DOHH2 (cell line): ENCODE data around the gene DDX51.
"Not testable (repeated sequence)": the region's sequence is repeated elsewhere in the genome, so short reads cannot be mapped to it uniquely, and the experiment has no call there.

Experiments
- CTCF ChIP-seq: fragments of 200-600 bp; sonication (generic); IDR thresholded peaks from one replicate; pipeline ENCODE4 v1.5.1; 2014; ENCODE audit warnings: antibody characterized with exemption, mild to moderate bottlenecking, low read depth, low read length; ENCODE audit not compliant: poor library complexity, severe bottlenecking
- EZH2phosphoT487 ChIP-seq: fragments of 200-600 bp; sonication (generic); IDR thresholded peaks from 2 replicates; pipeline ENCODE4 v1.6.1; 2017; ENCODE audit warnings: borderline replicate concordance, mild to moderate bottlenecking, antibody characterized with exemption, low read length, moderate library complexity, mixed read lengths

DNA sequence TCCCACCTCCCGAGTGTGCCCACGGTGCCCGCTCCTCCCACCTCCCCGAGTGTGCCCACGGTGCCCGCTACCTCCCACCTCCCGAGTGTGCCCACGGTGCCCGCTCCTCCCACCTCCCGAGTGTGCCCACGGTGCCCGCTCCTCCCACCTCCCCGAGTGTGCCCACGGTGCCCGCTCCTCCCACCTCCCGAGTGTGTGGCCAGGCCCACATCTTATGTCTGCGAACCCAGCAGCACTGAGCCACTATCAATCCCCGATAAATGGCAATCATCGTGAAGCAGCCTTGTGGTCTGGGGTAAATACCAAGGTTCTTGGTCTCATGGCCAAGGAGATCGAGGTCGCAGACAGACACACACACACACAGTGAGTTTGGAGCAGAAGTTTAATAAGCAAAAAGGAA lies 7.9 kb downstream of the DDX51 start:
- not testable (repeated sequence) for TF ChIP-seq CTCF, EZH2phosphoT487
